ENCODE data around the gene SOS1.
A peak's percentile ranks its signal among the peaks of the same experiment; 100 is the strongest.
"Not testable (repeated sequence)": the region's sequence is repeated elsewhere in the genome, so short reads cannot be mapped to it uniquely, and the experiment has no call there.

Gene SOS1

GRCh38 chr2:39099870-39100728 is 20.8 kb downstream of the SOS1 start:
- DNase-seq (ENCODE audit: low read depth) = peak; percentile 47

GRCh38 chr2:39099310-39099869 is 21.5 kb downstream of the SOS1 start:
- DNase-seq (ENCODE audit: low read depth) = no peak

GRCh38 chr2:39095624-39096023 is 25.2 kb downstream of the SOS1 start:
- no peak for DNase-seq (ENCODE audit: low read depth)

- DNase-seq (ENCODE audit: low read depth) = no peak
Measured at GRCh38 chr2:39094717-39095363, 26.0 kb downstream of the SOS1 start.

GRCh38 chr2:39093218-39093898 is 27.5 kb downstream of the SOS1 start:
- no peak for DNase-seq (ENCODE audit: low read depth)

GRCh38 chr2:39091543-39091942 is 29.3 kb downstream of the SOS1 start:
- no peak for DNase-seq (ENCODE audit: low read depth)

GRCh38 chr2:39091063-39091462 is 29.8 kb downstream of the SOS1 start:
- DNase-seq (ENCODE audit: low read depth) = no peak

- no peak for DNase-seq (ENCODE audit: low read depth)
Measured at GRCh38 chr2:39080152-39080551, 40.7 kb downstream of the SOS1 start.

- no peak for DNase-seq (ENCODE audit: low read depth)
Measured at GRCh38 chr2:39069890-39070465, 50.9 kb downstream of the SOS1 start.

- DNase-seq (ENCODE audit: low read depth) = peak; percentile 40
Measured at GRCh38 chr2:39069136-39069515, 51.7 kb downstream of the SOS1 start.

GRCh38 chr2:39068299-39069135 is 52.3 kb downstream of the SOS1 start:
- DNase-seq (ENCODE audit: low read depth) = peak; percentile 2

- peak; percentile 16 for DNase-seq (ENCODE audit: low read depth)
Measured at GRCh38 chr2:39065616-39066015, 55.2 kb downstream of the SOS1 start.

GRCh38 chr2:39062320-39062719 is 58.5 kb downstream of the SOS1 start:
- DNase-seq (ENCODE audit: low read depth) = no peak

GRCh38 chr2:39061280-39061679 is 59.6 kb downstream of the SOS1 start:
- DNase-seq (ENCODE audit: low read depth) = no peak

GRCh38 chr2:39059366-39059952 is 61.4 kb downstream of the SOS1 start:
- peak; percentile 72 for DNase-seq (ENCODE audit: low read depth)

GRCh38 chr2:39058101-39058500 is 62.8 kb downstream of the SOS1 start:
- DNase-seq (ENCODE audit: low read depth) = no peak

- not testable (repeated sequence) for DNase-seq (ENCODE audit: low read depth)
Measured at GRCh38 chr2:39052665-39053064, 68.2 kb downstream of the SOS1 start.

GRCh38 chr2:39050109-39050508 is 70.7 kb downstream of the SOS1 start:
- DNase-seq (ENCODE audit: low read depth) = peak; percentile 67

GRCh38 chr2:39039072-39039471 is 81.8 kb downstream of the SOS1 start:
- no peak for DNase-seq (ENCODE audit: low read depth)

- DNase-seq (ENCODE audit: low read depth) = peak; percentile 83
Measured at GRCh38 chr2:39033980-39034379, 86.9 kb downstream of the SOS1 start.

GRCh38 chr2:39027421-39027820 is 93.4 kb downstream of the SOS1 start:
- DNase-seq (ENCODE audit: low read depth) = no peak

Data from ELR (cell line).